ENCODE results near the gene TRPM1.

DNA sequence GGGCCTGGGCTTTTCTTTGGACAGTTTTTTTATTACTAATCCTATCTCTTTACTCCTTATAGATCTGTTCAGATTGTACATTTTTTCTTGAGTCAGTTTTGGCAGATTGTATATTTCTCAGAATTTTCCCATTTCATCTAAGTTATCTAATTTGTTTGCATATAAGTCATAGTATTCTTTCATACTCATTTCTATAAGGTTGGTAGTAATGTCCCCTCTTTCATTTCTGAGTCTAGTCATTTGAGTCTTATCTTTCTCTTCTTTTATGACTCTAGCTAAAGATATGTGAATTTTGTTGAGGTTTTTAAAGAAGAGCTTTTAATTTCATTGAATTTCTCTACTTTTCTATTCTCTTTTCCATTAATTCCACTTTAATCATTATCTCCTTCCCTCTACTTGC is 27.2 kb downstream of the TRPM1 start:
- TF ChIP-seq, protein P1, sequence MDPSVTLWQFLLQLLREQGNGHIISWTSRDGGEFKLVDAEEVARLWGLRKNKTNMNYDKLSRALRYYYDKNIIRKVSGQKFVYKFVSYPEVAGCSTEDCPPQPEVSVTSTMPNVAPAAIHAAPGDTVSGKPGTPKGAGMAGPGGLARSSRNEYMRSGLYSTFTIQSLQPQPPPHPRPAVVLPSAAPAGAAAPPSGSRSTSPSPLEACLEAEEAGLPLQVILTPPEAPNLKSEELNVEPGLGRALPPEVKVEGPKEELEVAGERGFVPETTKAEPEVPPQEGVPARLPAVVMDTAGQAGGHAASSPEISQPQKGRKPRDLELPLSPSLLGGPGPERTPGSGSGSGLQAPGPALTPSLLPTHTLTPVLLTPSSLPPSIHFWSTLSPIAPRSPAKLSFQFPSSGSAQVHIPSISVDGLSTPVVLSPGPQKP (IDR thresholded peaks at IDR 0.05; ENCODE audit: low read depth, low read length): no peak
- no peak for TF ChIP-seq MAFK (IDR thresholded peaks at IDR 0.05; ENCODE audit: partially characterized antibody)
- TF ChIP-seq RARB (CRISPR knock-in tag; IDR thresholded peaks at IDR 0.05): no peak
- TF ChIP-seq, protein P2, sequence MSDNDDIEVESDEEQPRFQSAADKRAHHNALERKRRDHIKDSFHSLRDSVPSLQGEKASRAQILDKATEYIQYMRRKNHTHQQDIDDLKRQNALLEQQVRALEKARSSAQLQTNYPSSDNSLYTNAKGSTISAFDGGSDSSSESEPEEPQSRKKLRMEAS (IDR thresholded peaks at IDR 0.05): no peak
- TF ChIP-seq, protein P3, sequence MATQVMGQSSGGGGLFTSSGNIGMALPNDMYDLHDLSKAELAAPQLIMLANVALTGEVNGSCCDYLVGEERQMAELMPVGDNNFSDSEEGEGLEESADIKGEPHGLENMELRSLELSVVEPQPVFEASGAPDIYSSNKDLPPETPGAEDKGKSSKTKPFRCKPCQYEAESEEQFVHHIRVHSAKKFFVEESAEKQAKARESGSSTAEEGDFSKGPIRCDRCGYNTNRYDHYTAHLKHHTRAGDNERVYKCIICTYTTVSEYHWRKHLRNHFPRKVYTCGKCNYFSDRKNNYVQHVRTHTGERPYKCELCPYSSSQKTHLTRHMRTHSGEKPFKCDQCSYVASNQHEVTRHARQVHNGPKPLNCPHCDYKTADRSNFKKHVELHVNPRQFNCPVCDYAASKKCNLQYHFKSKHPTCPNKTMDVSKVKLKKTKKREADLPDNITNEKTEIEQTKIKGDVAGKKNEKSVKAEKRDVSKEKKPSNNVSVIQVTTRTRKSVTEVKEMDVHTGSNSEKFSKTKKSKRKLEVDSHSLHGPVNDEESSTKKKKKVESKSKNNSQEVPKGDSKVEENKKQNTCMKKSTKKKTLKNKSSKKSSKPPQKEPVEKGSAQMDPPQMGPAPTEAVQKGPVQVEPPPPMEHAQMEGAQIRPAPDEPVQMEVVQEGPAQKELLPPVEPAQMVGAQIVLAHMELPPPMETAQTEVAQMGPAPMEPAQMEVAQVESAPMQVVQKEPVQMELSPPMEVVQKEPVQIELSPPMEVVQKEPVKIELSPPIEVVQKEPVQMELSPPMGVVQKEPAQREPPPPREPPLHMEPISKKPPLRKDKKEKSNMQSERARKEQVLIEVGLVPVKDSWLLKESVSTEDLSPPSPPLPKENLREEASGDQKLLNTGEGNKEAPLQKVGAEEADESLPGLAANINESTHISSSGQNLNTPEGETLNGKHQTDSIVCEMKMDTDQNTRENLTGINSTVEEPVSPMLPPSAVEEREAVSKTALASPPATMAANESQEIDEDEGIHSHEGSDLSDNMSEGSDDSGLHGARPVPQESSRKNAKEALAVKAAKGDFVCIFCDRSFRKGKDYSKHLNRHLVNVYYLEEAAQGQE (IDR thresholded peaks at IDR 0.05): no peak
- TF ChIP-seq, protein P4, sequence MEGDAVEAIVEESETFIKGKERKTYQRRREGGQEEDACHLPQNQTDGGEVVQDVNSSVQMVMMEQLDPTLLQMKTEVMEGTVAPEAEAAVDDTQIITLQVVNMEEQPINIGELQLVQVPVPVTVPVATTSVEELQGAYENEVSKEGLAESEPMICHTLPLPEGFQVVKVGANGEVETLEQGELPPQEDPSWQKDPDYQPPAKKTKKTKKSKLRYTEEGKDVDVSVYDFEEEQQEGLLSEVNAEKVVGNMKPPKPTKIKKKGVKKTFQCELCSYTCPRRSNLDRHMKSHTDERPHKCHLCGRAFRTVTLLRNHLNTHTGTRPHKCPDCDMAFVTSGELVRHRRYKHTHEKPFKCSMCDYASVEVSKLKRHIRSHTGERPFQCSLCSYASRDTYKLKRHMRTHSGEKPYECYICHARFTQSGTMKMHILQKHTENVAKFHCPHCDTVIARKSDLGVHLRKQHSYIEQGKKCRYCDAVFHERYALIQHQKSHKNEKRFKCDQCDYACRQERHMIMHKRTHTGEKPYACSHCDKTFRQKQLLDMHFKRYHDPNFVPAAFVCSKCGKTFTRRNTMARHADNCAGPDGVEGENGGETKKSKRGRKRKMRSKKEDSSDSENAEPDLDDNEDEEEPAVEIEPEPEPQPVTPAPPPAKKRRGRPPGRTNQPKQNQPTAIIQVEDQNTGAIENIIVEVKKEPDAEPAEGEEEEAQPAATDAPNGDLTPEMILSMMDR (IDR thresholded peaks at IDR 0.05): no peak
